CD4-positive, alpha-beta T cell treated with Interleukin-6 at 100 ng/mL for 8 hours (primary cell): ENCODE data around the gene LRIG3.
"Not testable (repeated sequence)": the region's sequence is repeated elsewhere in the genome, so short reads cannot be mapped to it uniquely, and the experiment has no call there.

ENCODE experiments used
- DNase-seq: peaks from one replicate; pipeline ENCODE4 v3.0.0-alpha.2; 2020; ENCODE audit warnings: mixed read lengths, low spot score

LRIG3 gene

DNA sequence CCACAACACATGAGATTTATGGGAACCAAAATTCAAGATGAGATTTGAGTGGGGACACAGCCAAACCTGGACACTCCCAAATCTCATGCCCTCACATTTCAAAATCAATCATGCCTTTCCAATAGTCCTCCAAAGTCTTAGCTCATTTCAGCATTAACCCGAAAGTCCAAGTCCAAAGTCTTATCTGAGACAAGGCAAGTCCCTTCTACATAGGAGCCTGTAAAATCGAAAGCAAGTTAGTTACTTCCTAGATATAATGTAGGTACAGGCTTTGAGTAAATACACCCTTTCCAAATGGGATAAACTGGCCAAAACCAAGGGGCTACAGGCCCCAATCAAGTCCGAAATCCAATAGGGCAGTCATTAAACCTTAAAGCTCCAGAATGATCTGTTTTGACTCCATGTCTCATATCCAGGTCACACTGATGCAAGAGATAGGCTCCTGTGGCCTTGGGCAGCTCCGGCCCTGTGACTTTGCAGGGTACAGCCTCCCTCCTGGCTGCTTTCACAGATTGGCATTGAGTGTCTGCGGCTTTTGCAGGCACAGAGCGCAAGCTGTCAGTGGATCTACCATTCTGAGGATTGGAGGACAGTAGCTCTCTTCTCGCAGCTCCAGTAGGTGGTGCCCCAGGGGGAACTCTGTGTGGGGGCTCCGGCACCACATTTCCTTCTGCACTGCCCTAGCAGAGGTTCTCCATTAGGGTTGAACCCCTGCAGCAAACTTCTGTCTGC lies 60.1 kb downstream of the LRIG3 start:
- no peak for DNase-seq

DNA sequence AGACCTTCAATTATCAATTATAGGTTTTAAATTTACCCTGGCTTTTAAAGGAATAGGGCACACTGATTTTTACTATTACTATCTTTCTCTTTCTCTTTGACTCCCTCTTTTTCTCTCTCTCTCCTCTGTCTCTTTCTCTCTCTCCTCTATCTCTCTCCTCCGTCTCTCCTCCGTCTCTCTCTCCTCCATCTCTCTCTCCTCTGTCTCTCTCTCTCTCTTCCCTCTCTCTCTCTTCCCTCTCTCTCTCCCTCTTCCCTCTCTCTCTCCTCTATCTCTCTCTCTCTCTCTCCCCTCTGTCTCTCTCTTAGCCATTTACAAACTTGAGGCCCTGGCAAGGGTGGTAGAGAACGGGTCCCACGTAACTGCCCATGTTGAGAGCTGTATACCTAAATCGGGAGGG lies 62.3 kb downstream of the LRIG3 start:
- no peak for DNase-seq

DNA sequence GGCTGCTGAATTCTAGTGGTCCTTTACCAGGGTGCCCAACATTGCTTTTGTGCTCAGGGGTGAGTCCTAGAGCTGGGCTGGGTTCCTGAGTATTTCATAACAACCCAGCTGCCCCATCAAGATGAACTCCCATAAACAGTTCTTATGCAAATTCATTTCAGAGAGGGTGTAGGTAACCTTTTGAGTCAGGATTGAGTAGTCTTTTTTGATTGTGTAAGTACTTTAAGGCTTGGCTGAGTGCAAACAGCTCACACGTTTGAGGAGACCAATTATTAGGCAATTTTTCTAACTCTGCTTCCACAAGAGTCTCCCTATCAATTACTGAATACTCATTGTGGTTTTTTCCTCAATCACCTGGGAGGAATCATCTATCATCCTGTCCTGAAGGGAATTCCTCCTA lies 63.1 kb downstream of the LRIG3 start:
- DNase-seq: not testable (repeated sequence)

DNA sequence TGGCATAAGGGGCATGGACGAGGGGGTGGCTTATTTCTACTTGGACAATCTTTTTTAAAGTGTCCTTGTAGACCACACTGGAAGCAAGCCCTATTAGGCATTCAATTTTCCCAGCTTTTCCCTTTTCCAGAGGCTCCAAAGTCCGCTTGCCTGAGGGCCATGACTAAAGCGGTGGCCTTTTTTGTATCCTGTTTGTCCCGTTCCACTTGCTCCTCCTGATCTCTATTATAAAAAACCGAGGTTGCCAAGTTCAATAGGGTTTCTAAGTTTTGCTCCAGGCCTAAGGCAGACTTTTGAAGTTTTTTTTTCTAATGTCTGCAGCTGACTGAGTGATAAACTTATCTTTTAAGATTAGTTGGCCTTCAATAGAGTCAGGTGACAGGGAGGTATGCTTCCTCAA lies 64.7 kb downstream of the LRIG3 start:
- DNase-seq: not testable (repeated sequence)

DNA sequence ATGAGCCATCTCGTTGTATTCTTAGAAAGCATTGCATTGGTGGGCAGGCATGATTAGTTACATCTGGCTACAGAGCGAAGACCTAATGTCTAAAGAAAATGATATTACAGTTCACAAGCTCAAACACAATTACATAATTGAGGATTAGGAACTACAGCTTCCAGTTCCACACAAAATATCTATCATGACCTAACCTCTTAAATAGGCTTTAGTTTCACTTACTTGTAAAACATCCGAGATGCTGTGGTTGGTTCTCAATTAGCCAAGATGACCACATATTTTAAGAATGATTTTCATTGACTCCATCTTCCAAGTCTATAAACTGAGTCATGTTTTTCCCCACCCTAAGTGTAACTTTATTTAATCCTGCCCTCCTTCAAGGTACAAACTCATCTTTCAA lies 69.5 kb downstream of the LRIG3 start:
- no peak for DNase-seq

DNA sequence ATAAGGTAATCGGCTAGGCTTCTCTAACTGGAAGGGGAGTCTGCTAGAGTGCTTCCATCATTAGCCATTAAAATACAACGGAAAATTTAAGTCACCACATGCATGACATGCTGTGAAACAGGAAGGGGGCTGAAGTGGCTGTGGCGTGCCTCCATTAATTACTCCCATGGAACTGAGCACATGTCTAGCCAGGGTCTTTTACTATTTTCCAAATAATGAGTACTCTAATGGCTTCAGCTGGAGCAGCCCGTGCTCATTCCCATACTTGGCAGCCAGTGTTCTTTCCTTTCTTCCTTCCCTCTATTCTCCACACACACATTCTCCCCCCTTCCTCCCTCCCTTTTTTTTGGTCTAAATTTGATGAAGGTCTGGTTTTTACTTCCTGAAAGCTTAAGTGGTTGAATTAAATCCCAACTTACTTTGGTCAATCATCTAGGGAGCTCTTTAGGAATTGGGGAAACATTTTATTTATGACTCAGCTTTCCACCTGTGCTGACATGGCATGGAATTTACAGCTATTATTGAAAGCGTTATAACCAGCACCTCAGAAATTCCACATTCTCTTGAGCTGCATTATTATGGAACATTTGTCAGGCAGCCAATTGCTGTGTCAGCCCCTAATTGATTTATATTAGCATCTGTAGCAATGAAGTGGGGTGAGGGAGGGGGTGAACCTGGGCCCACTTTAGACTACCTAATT lies 72.3 kb downstream of the LRIG3 start:
- DNase-seq: no peak

DNA sequence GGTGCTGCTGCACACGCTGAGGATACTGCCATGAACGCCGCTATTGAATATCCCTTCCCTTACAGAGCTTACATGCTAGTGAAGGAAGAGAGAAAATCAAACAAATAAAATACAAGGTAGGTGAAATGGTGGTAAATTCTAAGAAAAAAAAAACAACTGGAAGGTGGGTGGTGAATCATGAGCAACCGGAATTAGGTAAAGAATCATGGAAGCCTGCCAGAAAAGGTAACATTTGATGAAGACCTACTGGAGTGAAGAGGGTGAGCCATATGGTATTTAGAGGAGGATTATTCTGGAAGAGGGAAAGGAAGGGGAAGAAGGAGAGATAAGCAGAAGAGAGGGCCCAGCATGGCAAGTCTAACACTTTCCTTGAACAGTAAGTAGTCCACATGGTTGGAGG lies 76.1 kb downstream of the LRIG3 start:
- no peak for DNase-seq

DNA sequence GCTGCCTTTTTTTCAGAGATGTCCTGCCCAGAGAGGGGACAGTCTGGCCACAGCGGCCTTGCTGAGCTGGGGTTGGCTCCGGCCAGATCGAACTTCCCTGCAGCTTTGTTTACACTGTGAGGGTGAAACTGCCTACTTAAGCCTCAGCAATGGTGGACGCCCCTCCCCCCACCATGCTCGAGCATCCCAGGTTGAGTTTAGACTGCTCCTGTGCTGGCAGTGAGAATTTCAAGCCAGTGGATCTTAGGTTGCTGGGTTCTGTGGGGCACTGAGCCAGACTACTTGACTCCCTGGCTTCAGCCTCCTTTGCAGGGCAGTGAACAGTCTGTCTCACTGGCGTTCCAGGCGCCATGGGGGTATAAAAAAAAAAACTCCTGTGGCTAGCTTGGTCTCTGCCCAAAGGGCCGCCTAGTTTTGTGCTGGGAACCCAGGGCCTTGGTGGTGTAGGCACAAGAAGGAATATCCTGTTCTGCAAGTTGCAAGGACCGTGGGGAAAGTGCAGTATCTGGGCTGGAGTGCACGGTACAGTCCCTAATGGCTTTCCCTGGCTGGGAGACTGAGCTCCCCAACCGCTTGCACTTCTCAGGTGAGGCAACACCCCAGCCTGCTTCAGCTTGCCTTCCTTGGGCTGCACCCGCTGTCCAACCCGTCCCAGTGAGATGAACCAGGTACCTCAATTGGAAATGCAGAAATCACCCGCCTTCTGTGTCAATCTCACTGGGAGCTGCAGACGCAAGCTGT lies 79.1 kb downstream of the LRIG3 start:
- DNase-seq: no peak

DNA sequence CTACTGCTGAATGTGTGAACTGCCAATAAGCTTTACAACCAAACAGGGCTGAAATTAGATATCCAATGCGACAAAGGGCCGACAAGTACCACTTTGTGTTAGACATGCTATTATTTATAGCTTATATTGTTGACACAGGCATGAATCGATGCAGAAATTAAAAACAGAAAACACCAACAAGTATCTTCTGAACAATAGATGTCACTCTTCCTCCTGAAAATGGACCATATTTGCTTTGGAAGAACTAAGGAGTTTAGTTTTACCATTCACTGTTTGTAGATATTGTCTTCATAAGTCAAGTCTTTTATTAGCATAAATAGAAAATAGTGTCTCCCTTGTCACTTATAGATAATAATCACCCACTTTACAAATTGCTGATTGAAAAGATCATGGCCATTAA lies 86.5 kb downstream of the LRIG3 start:
- DNase-seq: no peak

DNA sequence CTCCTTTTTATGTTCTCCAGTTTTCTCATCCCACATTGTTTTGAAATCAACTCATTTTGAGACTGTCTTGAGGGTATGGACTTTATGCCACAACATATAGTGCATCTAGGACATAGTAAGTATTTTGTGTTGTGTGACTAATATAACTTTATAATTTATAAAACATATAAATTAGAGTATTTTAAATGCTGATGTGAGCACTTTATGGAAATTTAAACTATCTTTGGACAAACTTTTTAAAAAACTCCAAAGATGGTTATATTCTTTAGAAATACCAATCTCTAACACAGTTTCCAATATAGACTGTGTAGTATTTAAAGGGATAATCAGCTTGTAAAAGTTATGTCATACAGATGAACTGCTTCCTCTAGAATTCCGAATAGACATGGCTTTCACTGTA lies 87.4 kb downstream of the LRIG3 start:
- no peak for DNase-seq
